Ectodermal cell (in vitro differentiated cells): ENCODE data around the gene PABPN1.

ENCODE experiments used
- H3K27ac ChIP-seq: 2 replicates; pipeline ENCODE4 v1.7.0; 2013; ENCODE audit warnings: mild to moderate bottlenecking, low read depth, low read length; ENCODE audit not compliant: insufficient read depth, poor library complexity, severe bottlenecking
- H3K27me3 ChIP-seq: 2 replicates; pipeline ENCODE4 v1.7.0; 2013; ENCODE audit warnings: mild to moderate bottlenecking, low read length; ENCODE audit not compliant: insufficient read depth, control insufficient read depth, poor library complexity, severe bottlenecking
- H3K36me3 ChIP-seq: one replicate; pipeline ENCODE4 v1.7.0; 2013; ENCODE audit warnings: low read length; ENCODE audit not compliant: control insufficient read depth, insufficient read depth
- H3K4me1 ChIP-seq: one replicate; pipeline ENCODE4 v1.7.0; 2013; ENCODE audit warnings: low read length; ENCODE audit not compliant: control insufficient read depth, insufficient read depth
- H3K4me3 ChIP-seq: 2 replicates; pipeline ENCODE4 v1.7.0; 2013; ENCODE audit warnings: low read depth, low read length, control low read depth; ENCODE audit not compliant: insufficient read depth
- H3K9me3 ChIP-seq: 2 replicates; pipeline ENCODE4 v1.7.0; 2013; ENCODE audit warnings: mild to moderate bottlenecking, low read length, moderate library complexity; ENCODE audit not compliant: control insufficient read depth
- WGBS, 2 experiments: methylation state at CpG; one replicate each; pipeline ENCODE4 v1.1.7; 2013; ENCODE audit warnings: missing lambda C conversion rate in 2 of 2; 5-methylcytosine and 5-hydroxymethylcytosine counted together

Gene PABPN1

GRCh38 chr14:23359167-23359626 is 37.9 kb downstream of the PABPN1 start:
- H3K36me3 ChIP-seq: peaks cover 20% of the 10 kb centered on the region

DNA sequence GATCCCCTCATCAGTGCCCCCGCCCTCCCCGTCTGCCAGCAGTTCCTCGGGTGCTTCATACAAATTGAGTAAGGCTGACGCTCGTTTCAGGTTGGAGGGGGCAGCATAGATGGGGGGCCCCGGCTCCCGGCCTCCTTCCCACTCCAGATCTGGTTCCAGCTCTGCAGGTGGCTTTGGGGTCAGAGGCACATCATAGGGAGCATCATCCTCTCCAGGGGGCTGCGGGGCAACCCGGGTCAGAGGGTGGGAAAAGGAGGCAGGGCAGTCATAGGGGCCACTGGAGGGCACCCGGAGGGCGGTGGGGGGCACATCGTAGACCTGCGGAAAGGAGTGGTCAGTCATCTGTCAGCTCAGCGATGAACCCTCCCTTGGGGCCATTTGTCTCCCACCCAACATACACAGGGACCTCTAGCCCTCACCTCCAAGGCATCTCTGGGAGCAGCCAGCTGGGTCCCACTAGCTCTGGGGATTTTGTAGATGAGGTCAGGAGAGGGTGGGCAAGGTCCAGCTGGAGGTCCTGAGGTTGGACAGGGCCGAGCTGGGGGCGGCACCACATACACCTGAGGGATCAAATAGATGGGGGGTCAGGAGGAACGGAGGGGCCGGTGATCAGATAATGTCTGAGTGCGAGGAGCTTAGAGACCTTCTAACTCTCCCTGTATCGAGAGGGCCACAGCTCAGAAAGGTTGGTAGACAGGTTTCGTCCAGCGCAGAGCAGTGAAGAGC is 38.6 kb downstream of the PABPN1 start:
- Histone ChIP-seq H3K9me3 (no peaks in the 10 kb centered on the region), H3K4me3 (no peak overlapping the region), H3K27me3 (no peaks in the 10 kb centered on the region), H3K4me1 (peaks cover 31% of the 10 kb centered on the region), H3K27ac (no peak overlapping the region), H3K36me3 (peaks cover 20% of the 10 kb centered on the region)
- 96% methylated on average over 22 of the region's 22 CpGs for WGBS, 2 experiments

More at GRCh38 chr14:23359167-23359626, 37.9 kb downstream of the PABPN1 start:
- peaks cover 28% of the 10 kb centered on the region for H3K4me1 ChIP-seq
- H3K9me3 ChIP-seq: no peaks in the 10 kb centered on the region
- no peaks in the 10 kb centered on the region for H3K27me3 ChIP-seq
- 94 to 95% methylated on average over 11 of the region's 11 CpGs for WGBS, 2 experiments
- no peak overlapping the region for H3K27ac ChIP-seq
- no peak overlapping the region for H3K4me3 ChIP-seq

GRCh38 chr14:23360496-23360895 is 39.2 kb downstream of the PABPN1 start:
- Histone ChIP-seq H3K27ac (peak overlapping the region; percentile 8), H3K36me3 (peaks cover 20% of the 10 kb centered on the region)
- 89 to 90% methylated on average over 11 of the region's 11 CpGs for WGBS, 2 experiments

GRCh38 chr14:23361320-23361719 is 40.1 kb downstream of the PABPN1 start:
- H3K27me3 ChIP-seq: no peaks in the 10 kb centered on the region
- no peaks in the 10 kb centered on the region for H3K9me3 ChIP-seq
- H3K4me1 ChIP-seq: peaks cover 31% of the 10 kb centered on the region
- H3K27ac ChIP-seq: no peak overlapping the region
- peaks cover 20% of the 10 kb centered on the region for H3K36me3 ChIP-seq
- no peak overlapping the region for H3K4me3 ChIP-seq

More at GRCh38 chr14:23360496-23360895, 39.2 kb downstream of the PABPN1 start:
- H3K4me1 ChIP-seq: peaks cover 31% of the 10 kb centered on the region
- H3K9me3 ChIP-seq: no peaks in the 10 kb centered on the region
- H3K27me3 ChIP-seq: no peaks in the 10 kb centered on the region
- H3K4me3 ChIP-seq: no peak overlapping the region

GRCh38 chr14:23361763-23362162 is 40.5 kb downstream of the PABPN1 start:
- peaks cover 33% of the 10 kb centered on the region for H3K4me1 ChIP-seq
- WGBS, 2 experiments: 92 to 99% methylated on average over 6 of the region's 6 CpGs
- peaks cover 20% of the 10 kb centered on the region for H3K36me3 ChIP-seq
- H3K9me3 ChIP-seq: no peaks in the 10 kb centered on the region
- H3K27me3 ChIP-seq: no peaks in the 10 kb centered on the region
- no peak overlapping the region for H3K27ac ChIP-seq
- H3K4me3 ChIP-seq: no peak overlapping the region

GRCh38 chr14:23362200-23362599 is 40.9 kb downstream of the PABPN1 start:
- Histone ChIP-seq H3K9me3 (no peaks in the 10 kb centered on the region), H3K27me3 (no peaks in the 10 kb centered on the region), H3K36me3 (peaks cover 18% of the 10 kb centered on the region), H3K27ac (no peak overlapping the region), H3K4me1 (peaks cover 35% of the 10 kb centered on the region), H3K4me3 (no peak overlapping the region)
- WGBS, 2 experiments: 86 to 91% methylated on average over 3 of the region's 3 CpGs

GRCh38 chr14:23364164-23365035 is 43.1 kb downstream of the PABPN1 start:
- peak overlapping the region; percentile 89 for H3K27ac ChIP-seq
- 5% methylated on average over 21 of the region's 21 CpGs for WGBS, 2 experiments
- no peaks in the 10 kb centered on the region for H3K27me3 ChIP-seq
- peak overlapping the region; percentile 83 for H3K4me3 ChIP-seq
- H3K9me3 ChIP-seq: no peaks in the 10 kb centered on the region
- peaks cover 35% of the 10 kb centered on the region for H3K4me1 ChIP-seq
- peaks cover 8% of the 10 kb centered on the region for H3K36me3 ChIP-seq

DNA sequence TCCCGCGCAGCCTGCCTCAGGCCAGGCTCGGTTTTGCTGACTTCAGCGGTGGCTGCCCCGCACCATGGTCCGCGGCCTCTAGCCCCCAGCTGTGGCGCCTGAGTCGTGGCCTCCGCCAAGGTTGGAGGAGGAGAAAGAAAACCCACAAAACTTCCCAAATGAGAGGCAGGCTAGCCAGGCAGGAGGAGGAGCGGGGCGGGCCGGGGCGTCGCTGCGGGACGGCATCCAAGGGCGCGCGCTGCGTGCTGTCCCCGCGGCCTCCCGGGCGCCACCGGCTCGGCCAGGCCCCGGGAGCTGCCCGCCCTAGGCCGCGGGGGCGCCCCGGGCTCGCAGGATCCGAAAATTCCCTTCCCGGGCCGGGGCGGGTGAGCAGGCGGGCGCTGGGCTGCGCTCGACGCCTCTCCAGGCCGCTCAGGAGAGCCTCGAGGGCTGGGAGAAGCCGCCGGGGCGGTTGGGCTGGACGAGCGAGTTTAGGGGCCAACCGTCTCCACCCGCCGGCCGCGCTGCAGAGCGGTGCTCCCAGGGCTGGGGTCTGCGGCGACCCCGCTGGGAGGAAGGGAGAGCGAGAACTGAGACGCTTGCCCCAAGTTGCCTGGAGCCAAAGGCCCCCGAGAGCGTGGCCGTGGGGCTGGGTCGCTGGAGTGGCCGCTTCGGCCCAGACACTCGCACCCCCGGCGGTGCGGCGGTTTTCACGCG is 43.9 kb downstream of the PABPN1 start, which contains the start of gene EFS:
Gene EFS, minus strand, starts transcription at position 137 of the 696 bp plus-strand sequence. CDS start 147 bp downstream, outside the sequence.
- H3K4me1 ChIP-seq: peaks cover 35% of the 10 kb centered on the region
- no peaks in the 10 kb centered on the region for H3K9me3 ChIP-seq
- peaks cover 4% of the 10 kb centered on the region for H3K36me3 ChIP-seq
- peak within 1 kb of the TSS; percentile 83 for H3K4me3 ChIP-seq
- peak within 1 kb of the TSS; percentile 89 for H3K27ac ChIP-seq
- no peaks in the 10 kb centered on the region for H3K27me3 ChIP-seq
- WGBS, 2 experiments: 0% methylated on average over 74 of the region's 74 CpGs

GRCh38 chr14:23365732-23366425 is 44.6 kb downstream of the PABPN1 start:
- Histone ChIP-seq H3K27ac (peak overlapping the region; percentile 89), H3K36me3 (peaks cover 4% of the 10 kb centered on the region), H3K27me3 (no peaks in the 10 kb centered on the region), H3K4me3 (peak overlapping the region; percentile 83), H3K4me1 (peaks cover 33% of the 10 kb centered on the region), H3K9me3 (no peaks in the 10 kb centered on the region)
- 0 to 1% methylated on average over 47 of the region's 51 CpGs for WGBS, 2 experiments
